ENCODE measurements around the gene ASPN.
"Not testable (repeated sequence)": the region's sequence is repeated elsewhere in the genome, so short reads cannot be mapped to it uniquely, and the experiment has no call there.

Gene ASPN

GRCh38 chr9:92467041-92467440, 15.3 kb downstream of the ASPN start:
- no peak for DNase-seq

GRCh38 chr9:92463984-92464383, 18.3 kb downstream of the ASPN start:
- no peak for DNase-seq

- DNase-seq = no peak
Observed at GRCh38 chr9:92463387-92463786, 18.9 kb downstream of the ASPN start.

- no peak for DNase-seq
Observed at GRCh38 chr9:92457576-92457975, 24.7 kb downstream of the ASPN start.

GRCh38 chr9:92455217-92455616, 27.1 kb downstream of the ASPN start:
- DNase-seq = no peak

- DNase-seq = no peak
Observed at GRCh38 chr9:92446536-92446935, 35.8 kb downstream of the ASPN start.

DNA sequence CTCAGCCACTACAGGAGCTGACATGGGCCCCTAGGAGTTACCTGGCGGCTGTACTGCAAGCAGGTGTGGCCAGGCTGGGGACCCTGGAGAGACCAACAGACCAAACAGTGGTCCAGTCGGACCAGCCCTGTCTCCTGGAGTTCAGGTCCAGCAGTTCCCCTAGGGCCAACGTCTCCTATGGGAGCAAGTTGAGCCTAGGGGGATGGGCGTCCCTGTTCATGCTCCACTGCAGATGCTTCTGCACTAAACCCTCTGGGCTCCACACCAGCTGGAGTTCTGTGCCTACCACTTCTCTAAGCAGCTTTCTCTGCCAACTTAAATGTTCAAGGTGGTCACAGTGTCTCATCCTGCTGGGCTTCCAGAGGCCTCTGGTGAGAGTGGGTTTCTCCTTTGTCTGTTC, 37.5 kb downstream of the ASPN start:
- DNase-seq = no peak

DNA sequence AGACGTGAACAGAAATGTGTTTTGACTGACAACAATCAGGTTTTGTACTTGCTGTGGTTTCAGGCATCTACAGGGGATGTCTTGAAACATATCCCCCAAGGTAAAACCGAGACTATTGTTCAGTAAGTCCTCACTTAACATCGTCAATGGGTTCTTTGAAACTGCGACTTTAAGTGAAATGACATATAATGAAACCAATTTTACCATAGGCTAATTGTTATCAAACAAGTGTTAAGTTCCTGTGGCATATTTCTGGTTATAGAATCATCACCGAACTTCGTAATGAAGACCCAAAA, 41.6 kb downstream of the ASPN start:
- DNase-seq = no peak

DNA sequence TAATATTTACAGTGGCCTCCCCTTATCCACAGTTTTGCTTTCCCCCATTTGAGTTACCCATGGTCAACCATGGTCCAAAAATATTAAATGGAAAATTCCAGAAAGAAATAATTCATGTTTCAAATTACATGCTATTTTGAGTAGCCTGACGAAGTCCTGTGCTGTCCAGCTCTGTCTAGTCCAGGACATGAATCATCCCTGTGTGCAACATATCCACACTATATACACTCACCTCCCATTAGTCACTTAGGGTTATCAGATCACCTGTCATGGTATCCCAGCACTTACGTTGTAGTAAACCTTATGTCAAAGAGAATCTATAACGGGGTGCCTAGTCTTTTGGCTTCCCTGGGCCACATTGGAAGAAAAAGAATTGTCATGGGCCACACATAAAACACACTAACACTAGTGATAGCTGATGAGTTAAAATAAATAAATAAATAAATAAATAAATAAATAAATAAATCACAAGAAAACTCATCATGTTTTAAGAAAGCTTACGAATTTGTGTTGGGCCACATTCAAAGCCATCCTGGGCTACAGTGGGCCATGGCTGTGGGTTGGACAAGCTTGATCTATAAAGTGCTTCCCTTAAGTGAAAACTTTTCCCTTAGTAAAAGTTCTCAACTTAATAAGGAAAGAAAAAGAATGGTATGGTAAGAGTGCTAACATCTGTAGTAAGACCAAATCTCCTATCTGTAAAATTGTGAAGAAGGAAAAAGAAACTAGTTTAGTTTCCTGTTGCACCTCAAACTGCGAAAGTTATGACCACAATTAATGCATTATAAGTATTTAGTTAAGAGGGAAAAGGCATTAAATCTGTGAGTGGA, 42.2 kb downstream of the ASPN start:
- no peak for DNase-seq

DNA sequence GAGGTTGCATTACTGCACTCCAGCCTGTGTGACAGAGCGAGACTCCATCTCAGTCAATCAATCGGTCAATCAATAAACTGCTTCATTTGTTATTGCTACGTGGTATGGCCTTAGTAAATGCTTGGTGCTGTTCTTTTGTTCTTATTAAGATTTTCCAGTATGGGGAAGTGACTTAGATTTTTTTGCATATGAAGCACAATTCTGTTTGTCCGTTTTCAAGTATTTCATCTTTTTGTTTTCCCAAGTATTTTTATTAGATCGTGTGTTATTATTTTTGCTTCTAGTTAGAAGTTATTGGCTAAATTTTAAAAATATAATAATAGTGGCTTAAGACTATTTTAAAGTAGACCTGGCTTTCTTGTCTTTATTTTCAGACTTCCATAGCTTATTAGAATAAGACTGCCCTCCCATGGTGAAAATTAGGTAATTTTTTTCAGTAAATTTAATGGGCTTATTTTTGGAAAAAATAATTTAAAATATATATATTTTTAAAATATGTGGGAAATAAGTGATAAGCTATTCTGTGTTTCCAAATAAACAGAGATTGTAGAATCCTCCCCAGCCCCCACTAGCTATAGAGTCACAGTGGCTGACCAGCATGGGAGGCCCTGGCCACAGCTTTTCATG, 43.3 kb downstream of the ASPN start:
- DNase-seq = no peak

DNA sequence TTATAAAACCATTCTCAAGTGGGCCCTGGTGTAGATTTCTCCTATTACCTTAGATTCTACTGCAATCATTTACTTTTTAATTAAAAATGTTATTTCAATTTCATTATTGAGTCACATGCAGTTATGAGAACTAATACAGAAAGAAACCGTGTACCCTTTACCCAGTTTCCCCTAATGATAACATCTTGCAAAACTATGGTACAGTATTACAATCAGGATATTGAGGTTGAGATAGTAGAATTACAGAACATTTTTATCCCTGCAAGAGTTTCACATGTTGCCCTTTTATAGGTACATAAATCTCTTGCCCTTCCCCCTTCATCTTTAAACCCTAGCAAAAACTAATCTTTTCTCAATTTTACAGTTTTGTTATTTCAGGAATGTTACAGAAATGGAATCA, 47.0 kb downstream of the ASPN start:
- no peak for DNase-seq

DNA sequence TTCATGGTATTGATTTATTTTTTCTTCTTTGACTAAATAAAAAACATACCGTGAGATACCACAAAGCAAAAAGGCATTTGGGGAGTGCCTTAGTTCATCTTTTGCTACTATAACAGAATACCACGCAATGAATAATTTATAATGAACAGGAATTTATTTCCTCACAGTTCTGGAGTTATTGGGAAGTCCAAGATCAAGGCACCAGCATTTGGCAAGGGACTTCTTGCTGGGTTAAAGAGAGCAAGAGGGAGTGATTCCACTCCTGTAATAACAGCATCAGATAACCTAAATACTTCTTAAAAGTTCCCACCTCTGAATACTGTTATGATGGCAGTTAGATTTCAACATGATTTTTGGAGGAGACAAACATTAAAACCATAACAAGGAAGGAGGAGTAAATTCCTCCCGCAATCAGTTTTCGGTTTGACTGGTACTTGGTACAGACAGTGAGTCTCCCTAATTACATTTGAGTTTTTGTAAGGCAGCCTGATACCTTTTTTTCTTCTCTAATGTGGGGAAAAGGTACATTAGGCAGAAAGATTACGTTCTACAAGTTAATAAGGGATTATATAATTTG, 49.2 kb downstream of the ASPN start:
- no peak for DNase-seq

DNA sequence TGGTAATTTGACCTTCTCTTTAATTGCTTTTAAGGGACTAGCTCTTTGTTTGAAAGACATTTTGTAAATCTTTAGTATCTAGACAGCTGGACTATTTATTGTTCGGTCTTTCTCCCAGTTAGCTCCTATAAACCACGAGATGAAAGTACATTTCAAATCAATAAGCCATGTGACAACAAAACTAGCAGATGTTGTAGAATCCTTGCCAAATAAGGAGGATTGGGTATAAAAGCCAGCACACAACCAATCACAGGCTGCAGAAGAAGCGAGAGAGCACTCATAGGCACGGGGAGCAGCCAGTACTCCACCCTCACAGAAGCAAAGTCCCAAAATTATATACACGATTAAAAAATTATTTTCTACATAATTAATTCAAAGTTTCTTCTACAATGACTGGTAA, 50.0 kb downstream of the ASPN start:
- no peak for DNase-seq

- no peak for DNase-seq
Observed at GRCh38 chr9:92429836-92430235, 52.5 kb downstream of the ASPN start.

DNA sequence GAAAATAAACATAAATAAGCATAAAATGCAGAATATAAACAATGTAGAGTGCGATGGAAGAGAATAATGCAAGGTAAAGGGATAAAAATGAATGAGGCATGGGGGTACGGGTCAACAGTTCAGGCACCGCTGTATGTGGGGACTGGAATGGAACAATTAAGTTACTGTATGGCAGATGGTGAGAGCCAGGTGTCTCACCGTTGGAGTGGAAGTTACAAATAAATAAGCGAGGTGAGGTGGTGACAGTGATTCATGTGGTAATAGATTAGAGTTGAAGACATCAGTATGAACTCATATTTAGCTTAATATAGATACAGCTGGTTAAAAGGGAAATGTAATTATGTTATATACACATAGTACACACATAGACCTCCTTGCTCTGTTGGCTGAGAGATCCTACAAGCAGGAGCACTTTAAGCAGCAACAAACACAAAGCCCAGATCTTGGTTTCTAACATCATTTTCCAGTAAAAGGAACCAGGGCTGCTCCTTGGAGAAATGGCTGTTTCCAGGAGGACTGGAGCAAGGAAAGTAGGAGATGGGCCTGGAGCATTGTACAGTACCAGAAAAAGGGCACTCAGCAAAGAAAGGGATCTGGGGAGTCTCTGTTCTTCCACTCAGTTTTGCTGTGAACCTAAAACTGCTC, 55.7 kb downstream of the ASPN start:
- no peak for DNase-seq

GRCh38 chr9:92425474-92425873, 56.8 kb downstream of the ASPN start:
- no peak for DNase-seq

GRCh38 chr9:92424340-92424739, 58.0 kb downstream of the ASPN start, which contains the start of gene OMD:
Gene OMD, minus strand, starts transcription at chr9:92424471. Its CDS starts 6,913 bp downstream, at chr9:92417558.
- DNase-seq = no peak

DNA sequence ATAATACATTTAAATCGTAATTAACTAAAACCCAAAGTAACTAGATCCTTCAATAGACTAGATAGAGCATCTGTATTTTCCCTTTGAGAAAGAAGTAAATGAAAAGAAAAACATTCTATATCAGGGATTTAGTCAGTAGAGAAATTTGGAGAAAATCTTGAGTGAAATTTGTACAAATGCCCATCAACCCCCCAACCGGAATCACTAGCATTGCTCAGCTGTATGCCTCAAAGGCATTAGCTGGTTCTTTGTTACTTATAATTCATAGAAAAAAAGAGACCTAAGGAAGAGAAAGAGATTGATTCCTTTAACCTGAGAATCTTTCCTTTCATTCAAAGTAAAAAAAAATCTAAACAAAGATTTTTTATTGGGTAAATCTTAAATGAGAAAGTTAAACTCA, 58.7 kb downstream of the ASPN start:
- DNase-seq = no peak

GRCh38 chr9:92422611-92423338, 59.5 kb downstream of the ASPN start:
- no peak for DNase-seq

GRCh38 chr9:92414566-92414965, 67.7 kb downstream of the ASPN start:
- DNase-seq = no peak

GRCh38 chr9:92411157-92411556, 71.1 kb downstream of the ASPN start:
- not testable (repeated sequence) for DNase-seq

GRCh38 chr9:92408747-92409478, 73.4 kb downstream of the ASPN start:
- DNase-seq = no peak
